Breast epithelium (tissue), 3 donors: ENCODE data around the gene PROX2.
A peak's percentile ranks its signal among the peaks of the same experiment; 100 is the strongest.

ENCODE experiments used
- CTCF ChIP-seq, 3 donors: fragments of 450-650 bp; IDR thresholded peaks; one replicate each; pipeline ENCODE4 v1.5.1; 2016 to 2017; ENCODE audit warnings: antibody characterized with exemption in 3 of 3, mild to moderate bottlenecking in 3 of 3, moderate library complexity in 3 of 3
- POLR2AphosphoS5 ChIP-seq, 3 donors: sonication (generic); formaldehyde crosslinking; IDR thresholded peaks; one replicate each; pipeline ENCODE4 v1.6.1; 2017; ENCODE audit warnings: antibody characterized with exemption in 3 of 3

GRCh38 chr14:74917646-74918081 is 41.7 kb upstream of the PROX2 start:
- peak; percentile 12 to 64 (median 60) for TF ChIP-seq POLR2AphosphoS5 (IDR thresholded peaks at IDR 0.05)
- TF ChIP-seq CTCF (IDR thresholded peaks at IDR 0.05), result no peak
